Endothelial cell (in vitro differentiated cells): Measurements from ENCODE around the gene CDK14. TPM values are rescaled to one million over a fixed set of nuclear protein-coding genes. Genes with fewer than 3 reads are reported as not detected.

Experiments
- DNase-seq: peaks from one replicate; pipeline ENCODE4 v3.0.0; 2021; ENCODE audit warnings: low spot score
- H3K27ac Mint-ChIP-seq: one replicate; pipeline ENCODE4 v1.8.0; 2021; ENCODE audit warnings: mixed read lengths, inconsistent platforms; ENCODE audit not compliant: unreplicated experiment
- H3K27me3 Mint-ChIP-seq: one replicate; pipeline ENCODE4 v1.8.0; 2021; ENCODE audit warnings: mild to moderate bottlenecking, moderate library complexity, mixed read lengths, inconsistent platforms; ENCODE audit not compliant: unreplicated experiment
- H3K36me3 Mint-ChIP-seq: one replicate; pipeline ENCODE4 v1.8.0; 2021; ENCODE audit warnings: mild to moderate bottlenecking, low read depth, mixed read lengths, inconsistent platforms; ENCODE audit not compliant: unreplicated experiment
- H3K4me1 Mint-ChIP-seq: one replicate; pipeline ENCODE4 v1.8.0; 2021; ENCODE audit warnings: mild to moderate bottlenecking, mixed read lengths, inconsistent platforms; ENCODE audit not compliant: unreplicated experiment
- H3K4me3 Mint-ChIP-seq: one replicate; pipeline ENCODE4 v1.8.0; 2021; ENCODE audit warnings: mild to moderate bottlenecking, mixed read lengths, inconsistent platforms; ENCODE audit not compliant: unreplicated experiment
- H3K9me3 Mint-ChIP-seq: one replicate; pipeline ENCODE4 v1.8.0; 2021; ENCODE audit warnings: mixed read lengths, inconsistent platforms; ENCODE audit not compliant: unreplicated experiment
- CTCF ChIP-seq: fragments of 200-600 bp; sonication (generic); IDR thresholded peaks from one replicate; pipeline ENCODE4 v1.5.0; 2021; ENCODE audit warnings: antibody characterized with exemption; ENCODE audit not compliant: unreplicated experiment
- total RNA-seq: library from RNA; stranded (reverse); fragmentation: NEBNext Ultra II Directional; extraction: Animal tissue kit (Norgen Biotek cat#: 25700); gene quantifications from one replicate; pipeline ENCODE4 v1.2.1, GENCODE V29; 2021; ENCODE audit not compliant: unreplicated experiment

Gene CDK14
- total RNA-seq, 1 donor from 2014 or later: 30.2 TPM

GRCh38 chr7:90988516-90988915, 392.4 kb downstream of the CDK14 start:
- Mint-ChIP-seq H3K4me1 (peaks cover 3% of the 10 kb centered on the region), H3K36me3 (peaks cover 3% of the 10 kb centered on the region), H3K4me3 (no peak overlapping the region), H3K9me3 (no peaks in the 10 kb centered on the region), H3K27me3 (no peaks in the 10 kb centered on the region), H3K27ac (no peak overlapping the region)
- TF ChIP-seq CTCF: no peak
- DNase-seq: no peak

- no peak for DNase-seq
- Mint-ChIP-seq H3K4me3 (no peak overlapping the region), H3K36me3 (peaks cover 3% of the 10 kb centered on the region), H3K27ac (no peak overlapping the region), H3K27me3 (no peaks in the 10 kb centered on the region), H3K4me1 (peaks cover 3% of the 10 kb centered on the region), H3K9me3 (no peaks in the 10 kb centered on the region)
- no peak for TF ChIP-seq CTCF
Observed at GRCh38 chr7:90988996-90989765, 393.1 kb downstream of the CDK14 start.

- Mint-ChIP-seq H3K27me3 (no peaks in the 10 kb centered on the region), H3K4me1 (no peaks in the 10 kb centered on the region), H3K27ac (no peak overlapping the region), H3K9me3 (no peaks in the 10 kb centered on the region), H3K4me3 (no peak overlapping the region), H3K36me3 (no peaks in the 10 kb centered on the region)
- no peak for DNase-seq
- TF ChIP-seq CTCF: no peak
Observed at GRCh38 chr7:90994121-90994520, 398.0 kb downstream of the CDK14 start.

- H3K27ac Mint-ChIP-seq: no peak overlapping the region
- DNase-seq: no peak
- H3K4me3 Mint-ChIP-seq: no peak overlapping the region
- no peaks in the 10 kb centered on the region for H3K27me3 Mint-ChIP-seq
- H3K36me3 Mint-ChIP-seq: no peaks in the 10 kb centered on the region
- no peaks in the 10 kb centered on the region for H3K9me3 Mint-ChIP-seq
- H3K4me1 Mint-ChIP-seq: no peaks in the 10 kb centered on the region
- no peak for TF ChIP-seq CTCF
Observed at GRCh38 chr7:90994601-90995000, 398.5 kb downstream of the CDK14 start.

GRCh38 chr7:90995996-90996395, 399.9 kb downstream of the CDK14 start:
- Mint-ChIP-seq H3K4me1 (no peaks in the 10 kb centered on the region), H3K27ac (no peak overlapping the region), H3K4me3 (no peak overlapping the region), H3K27me3 (no peaks in the 10 kb centered on the region), H3K36me3 (no peaks in the 10 kb centered on the region), H3K9me3 (no peaks in the 10 kb centered on the region)
- DNase-seq: no peak
- TF ChIP-seq CTCF: no peak
